Measurements from ENCODE around the gene ZNF564.

DNA sequence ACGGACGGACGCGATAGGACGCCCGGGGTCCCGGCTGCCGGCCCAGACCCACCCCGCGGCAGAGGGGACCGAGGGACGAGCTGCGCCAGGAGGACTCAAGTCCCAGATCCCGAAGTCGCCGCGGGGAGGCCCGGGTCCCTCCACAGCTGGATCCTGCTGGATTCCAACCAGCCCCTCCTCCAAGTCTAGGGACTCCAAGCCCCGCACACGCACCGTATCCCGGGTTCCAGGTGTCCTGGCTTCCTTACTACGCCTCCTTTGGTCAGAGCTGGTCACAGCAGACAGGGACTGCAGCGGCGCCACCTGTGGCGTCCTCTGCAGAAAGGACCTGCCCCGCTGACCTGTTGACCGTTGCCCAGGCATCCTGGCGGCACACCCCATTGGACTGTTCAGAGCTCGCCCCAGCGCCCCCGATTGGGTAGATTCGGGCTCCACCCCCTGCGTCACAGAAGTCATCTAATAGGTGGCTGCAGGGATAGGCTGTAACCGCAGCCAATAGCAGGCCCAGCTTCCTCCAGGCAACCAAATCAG, 37.7 kb downstream of the ZNF564 start:
- TF ChIP-seq CTCF (IDR thresholded peaks at IDR 0.05; ENCODE audit: low read depth, low read length, poor library complexity, severe bottlenecking): no peak
- TF ChIP-seq EZH2phosphoT487 (IDR thresholded peaks at IDR 0.05; ENCODE audit: borderline replicate concordance, low read length): no peak

Measured in DOHH2 (cell line).